HCT116 (cell line): ENCODE results near the gene PTPN20. TPM values are rescaled to one million over a fixed set of nuclear protein-coding genes. Genes with fewer than 3 reads are reported as not detected.

ENCODE experiments used
- ATAC-seq: fragments of 200-7000 bp; cut with Tn5 transposase; 2 replicates; pipeline ENCODE4 v1.9.1; 2020; ENCODE audit warnings: mild to moderate bottlenecking, moderate library complexity
- BruUV-seq: library from RNA; stranded (reverse); fragments of 400-500 nt; replicated peaks from 2 replicates; lab custom pipeline; 2021; lab: Mats Ljungman, UMichigan
- CTCF ChIA-PET: fragments of 300-600 bp; sonication (Branson Sonifier 250); formaldehyde crosslinking; loops from one replicate; lab custom pipeline; 2021; ENCODE audit warnings: antibody characterized with exemption; lab: Charles Lee
- POLR2A ChIA-PET: fragments of 300-600, 350-600 bp; sonication (Branson Sonifier 250); formaldehyde crosslinking; loops from one replicate; lab custom pipeline; 2021; ENCODE audit warnings: antibody characterized with exemption; lab: Charles Lee
- RAD21 ChIA-PET, 2 experiments: fragments of 300-600 bp; sonication (Branson Sonifier 250); formaldehyde crosslinking; loops; one replicate each; lab custom pipeline; 2023; ENCODE audit warnings: low total read pairs in 2 of 2; ENCODE audit not compliant: uncharacterized antibody in 2 of 2, unreplicated experiment in 2 of 2, low non-redundant PET in 1 of 2; lab: Charles Lee
- DNase-seq: peaks from one replicate; pipeline ENCODE4 v3.0.0-alpha.2; 2010; ENCODE audit warnings: low read depth, low spot score
- H2AFZ ChIP-seq: fragments of 200-600 bp; shearing (Covaris generic), sonication (generic); 2 replicates; pipeline ENCODE4 v1.6.1; 2017; ENCODE audit warnings: low read depth, mixed run types, mixed read lengths, antibody characterized with exemption, low read length; ENCODE audit not compliant: poor library complexity, severe bottlenecking
- H3K27ac ChIP-seq: 2 replicates; pipeline ENCODE4 v1.5.1; 2012; ENCODE audit warnings: low read depth, low read length
- H3K27me3 ChIP-seq: fragments of 200-600 bp; sonication (generic); 2 replicates; pipeline ENCODE4 v1.6.1; 2016; ENCODE audit warnings: mixed run types, low read length, mixed read lengths; ENCODE audit not compliant: insufficient read depth
- H3K36me3 ChIP-seq, 2 experiments: fragments of 200-500 bp in 1 of 2; fragments of 200-600 bp in 1 of 2; sonication (Bioruptor generic) in 1 of 2; sonication (generic) in 1 of 2; 2 replicates each; pipeline versions ENCODE4 v1.5.1 to v1.6.1; 2014 to 2016; ENCODE audit warnings: low read length in 2 of 2, inconsistent platforms in 1 of 2, mixed read lengths in 1 of 2, mixed run types in 1 of 2; ENCODE audit not compliant: insufficient read depth in 2 of 2, control insufficient read depth in 1 of 2
- H3K4me1 ChIP-seq, 2 experiments: fragments of 200-600 bp in 1 of 2; sonication (generic) in 1 of 2; 2 replicates each; pipeline versions ENCODE4 v1.5.1 to v1.6.1; 2012 to 2017; ENCODE audit warnings: low read length in 2 of 2, inconsistent platforms in 1 of 2, mild to moderate bottlenecking in 1 of 2, mixed read lengths in 1 of 2, mixed run types in 1 of 2, moderate library complexity in 1 of 2; ENCODE audit not compliant: insufficient read depth in 2 of 2, control insufficient read depth in 1 of 2
- H3K4me2 ChIP-seq: fragments of 200-600 bp; sonication (generic); 2 replicates; pipeline ENCODE4 v1.6.1; 2017; ENCODE audit warnings: mixed run types, low read length, mixed read lengths
- H3K4me3 ChIP-seq, 2 experiments: fragments of 200-600 bp in 1 of 2; sonication (generic) in 1 of 2; replicated peaks in 1 of 2; 2 replicates each; pipeline ENCODE4 v1.5.1; 2011 to 2016; ENCODE audit warnings: low read length in 2 of 2, control low read depth in 1 of 2, low read depth in 1 of 2, mild to moderate bottlenecking in 1 of 2, mixed read lengths in 1 of 2, mixed run types in 1 of 2
- H3K79me2 ChIP-seq: fragments of 200-600 bp; sonication (generic); 2 replicates; pipeline ENCODE4 v1.6.1; 2017; ENCODE audit warnings: mild to moderate bottlenecking, mixed run types, low read length, moderate library complexity, mixed read lengths; ENCODE audit not compliant: insufficient read depth
- H3K9ac ChIP-seq: fragments of 200-600 bp; sonication (generic); 2 replicates; pipeline ENCODE4 v1.6.1; 2016; ENCODE audit warnings: low read length, mixed read lengths
- H3K9me2 ChIP-seq: fragments of 200-600 bp; sonication (generic), shearing (Covaris generic); 2 replicates; pipeline ENCODE4 v1.6.1; 2017; ENCODE audit warnings: mixed run types, mild to moderate bottlenecking, moderate library complexity; ENCODE audit not compliant: insufficient read depth
- H3K9me3 ChIP-seq, 2 experiments: fragments of 200-500 bp in 1 of 2; fragments of 200-600 bp in 1 of 2; sonication (Bioruptor generic) in 1 of 2; sonication (generic) in 1 of 2; 2 replicates each; pipeline ENCODE4 v1.6.1; 2014 to 2017; ENCODE audit warnings: low read length in 2 of 2, mixed read lengths in 2 of 2, inconsistent platforms in 1 of 2, low read depth in 1 of 2, mild to moderate bottlenecking in 1 of 2, mixed run types in 1 of 2, moderate library complexity in 1 of 2; ENCODE audit not compliant: control insufficient read depth in 1 of 2, insufficient read depth in 1 of 2
- H4K20me1 ChIP-seq: fragments of 200-600 bp; sonication (generic), shearing (Covaris generic); 2 replicates; pipeline ENCODE4 v1.6.1; 2017; ENCODE audit warnings: mixed run types, mild to moderate bottlenecking, moderate library complexity; ENCODE audit not compliant: insufficient read depth
- CEBPB ChIP-seq: IDR thresholded peaks from 2 replicates; pipeline ENCODE4 v1.6.1; 2012; ENCODE audit warnings: low read depth
- EGR1 ChIP-seq: IDR thresholded peaks from 2 replicates; pipeline ENCODE4 v1.6.1; 2012; ENCODE audit warnings: low read depth
- FOSL1 ChIP-seq: IDR thresholded peaks from 2 replicates; pipeline ENCODE4 v1.6.1; 2012; ENCODE audit warnings: low read depth
- JUND ChIP-seq: IDR thresholded peaks from 2 replicates; pipeline ENCODE4 v1.6.1; 2012
- POLR2A ChIP-seq: IDR thresholded peaks from 2 replicates; pipeline ENCODE4 v1.7.0; 2011; ENCODE audit warnings: borderline replicate concordance; ENCODE audit not compliant: insufficient read depth, insufficient read length; ENCODE audit errors: extremely low read depth
- RAD21 ChIP-seq: IDR thresholded peaks from 2 replicates; pipeline ENCODE4 v1.6.1; 2012; ENCODE audit warnings: low read depth, mild to moderate bottlenecking
- SIN3A ChIP-seq: IDR thresholded peaks from 2 replicates; pipeline ENCODE4 v1.6.1; 2012; ENCODE audit warnings: low read depth
- TCF7L2 ChIP-seq: IDR thresholded peaks from 2 replicates; pipeline ENCODE4 v1.7.0; 2011; ENCODE audit warnings: borderline replicate concordance, inconsistent platforms; ENCODE audit not compliant: insufficient read depth, insufficient read length; ENCODE audit errors: extremely low read depth
- YY1 ChIP-seq: IDR thresholded peaks from 2 replicates; pipeline ENCODE4 v1.6.1; 2011; ENCODE audit warnings: low read length, low read depth, moderate library complexity, mild to moderate bottlenecking; ENCODE audit not compliant: insufficient replicate concordance; ENCODE audit errors: extremely low read depth
- ZNF274 ChIP-seq: fragments of 200-500 bp; sonication (Bioruptor generic); IDR thresholded peaks from 2 replicates; pipeline ENCODE4 v1.6.1; 2014; ENCODE audit warnings: mild to moderate bottlenecking, low read depth, low read length, inconsistent platforms
- intact Hi-C: fragments of 100-400 bp; cut with micrococcal nuclease; formaldehyde crosslinking; loops from 2 replicates; pipeline ENCODE4 v1.10.0; 2022
- total RNA-seq: library from RNA; stranded (reverse); gene quantifications from one replicate; pipeline ENCODE4 v1.2.1, GENCODE V29; 2021; ENCODE audit not compliant: unreplicated experiment
- TF ChIP-seq, protein P1 (sequence below): IDR thresholded peaks from 2 replicates; pipeline ENCODE4 v1.6.1; 2011; ENCODE audit warnings: mild to moderate bottlenecking, low read length, moderate library complexity; ENCODE audit not compliant: insufficient replicate concordance; ENCODE audit errors: extremely low read depth
- TF ChIP-seq, protein P2 (sequence below), 3 experiments: fragments of 200-600 bp in 1 of 3; sonication (generic) in 1 of 3; IDR thresholded peaks in 2 of 3; conservative IDR thresholded peaks in 1 of 3; 2 replicates each; pipeline ENCODE4 v1.5.1; 2012 to 2017; ENCODE audit warnings: low read depth in 2 of 3, low read length in 2 of 3, antibody characterized with exemption in 1 of 3, borderline replicate concordance in 1 of 3, control low read depth in 1 of 3, mild to moderate bottlenecking in 1 of 3, mixed read lengths in 1 of 3, mixed run types in 1 of 3, moderate library complexity in 1 of 3; ENCODE audit not compliant: insufficient read depth in 1 of 3
- TF ChIP-seq, protein P3 (sequence below): IDR thresholded peaks from 2 replicates; pipeline ENCODE4 v1.6.1; 2012; ENCODE audit warnings: low read depth
- TF ChIP-seq, protein P4 (sequence below): IDR thresholded peaks from 2 replicates; pipeline ENCODE4 v1.6.1; 2012

Gene PTPN20
- total RNA-seq, 1 experiment from 2014 or later: not detected

DNA sequence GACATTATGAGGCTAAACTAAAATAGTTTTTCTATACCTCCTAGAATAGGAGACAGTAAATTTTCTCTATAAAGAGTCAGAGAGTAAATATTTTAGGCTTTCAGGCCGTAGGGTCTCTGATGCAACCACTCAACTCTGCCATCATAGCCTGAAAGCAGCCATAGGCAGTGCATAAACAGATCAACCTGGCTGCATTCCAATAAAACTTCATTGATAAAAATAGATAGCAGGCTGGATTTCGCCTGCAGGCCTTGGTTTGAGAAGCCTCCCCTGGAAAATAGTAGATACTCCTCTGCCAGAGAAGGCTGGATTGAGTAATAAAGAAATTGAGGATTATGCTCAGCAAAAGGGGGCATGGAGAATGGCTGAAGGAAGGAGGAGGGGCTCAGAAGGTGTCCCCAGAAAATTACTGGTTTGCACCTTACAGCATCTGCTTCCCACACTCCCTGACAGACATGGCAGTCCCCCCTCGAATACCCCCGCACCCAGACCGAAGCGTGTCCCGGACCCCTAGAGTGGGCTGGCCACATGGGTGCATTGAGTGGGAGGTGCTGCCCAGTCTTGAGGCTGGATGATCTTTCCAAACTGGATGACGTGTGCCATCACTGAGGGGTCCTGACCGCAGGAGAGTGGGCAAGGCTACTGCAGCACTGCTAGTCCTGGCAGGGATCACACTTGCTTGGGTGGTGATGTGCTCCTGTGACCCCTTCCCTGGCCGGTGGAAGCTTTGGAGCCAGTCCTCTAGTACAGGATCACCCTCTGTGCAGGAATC, 126.6 kb downstream of the PTPN20 start:
- Histone ChIP-seq H3K4me3 (no peak overlapping the region), H3K27ac (no peak overlapping the region), H4K20me1 (no peaks in the 10 kb centered on the region), H3K4me2 (no peak overlapping the region), H3K36me3 (no peaks in the 10 kb centered on the region), H3K4me1 (no peaks in the 10 kb centered on the region), H3K9me2 (no peaks in the 10 kb centered on the region), H3K79me2 (no peaks in the 10 kb centered on the region), H2AFZ (no peak overlapping the region), H3K9ac (no peak overlapping the region), H3K27me3 (no peaks in the 10 kb centered on the region; the same call in 1 of the 2 replicates), H3K9me3 (no peaks in the 10 kb centered on the region)
- RAD21 ChIA-PET: no interaction called here
- intact Hi-C loops: no loop called here
- ATAC-seq: no peak
- no peak for DNase-seq
- BruUV-seq: no TSS peak
- TF ChIP-seq, protein P1, sequence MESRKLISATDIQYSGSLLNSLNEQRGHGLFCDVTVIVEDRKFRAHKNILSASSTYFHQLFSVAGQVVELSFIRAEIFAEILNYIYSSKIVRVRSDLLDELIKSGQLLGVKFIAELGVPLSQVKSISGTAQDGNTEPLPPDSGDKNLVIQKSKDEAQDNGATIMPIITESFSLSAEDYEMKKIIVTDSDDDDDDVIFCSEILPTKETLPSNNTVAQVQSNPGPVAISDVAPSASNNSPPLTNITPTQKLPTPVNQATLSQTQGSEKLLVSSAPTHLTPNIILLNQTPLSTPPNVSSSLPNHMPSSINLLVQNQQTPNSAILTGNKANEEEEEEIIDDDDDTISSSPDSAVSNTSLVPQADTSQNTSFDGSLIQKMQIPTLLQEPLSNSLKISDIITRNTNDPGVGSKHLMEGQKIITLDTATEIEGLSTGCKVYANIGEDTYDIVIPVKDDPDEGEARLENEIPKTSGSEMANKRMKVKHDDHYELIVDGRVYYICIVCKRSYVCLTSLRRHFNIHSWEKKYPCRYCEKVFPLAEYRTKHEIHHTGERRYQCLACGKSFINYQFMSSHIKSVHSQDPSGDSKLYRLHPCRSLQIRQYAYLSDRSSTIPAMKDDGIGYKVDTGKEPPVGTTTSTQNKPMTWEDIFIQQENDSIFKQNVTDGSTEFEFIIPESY: no peak
- TF ChIP-seq RAD21 (no peak), ZNF274 (no peak), SIN3A (no peak), YY1 (no peak), FOSL1 (no peak), TCF7L2 (no peak), EGR1 (no peak), CEBPB (no peak), JUND (no peak), POLR2A (no peak)
- TF ChIP-seq, protein P2, sequence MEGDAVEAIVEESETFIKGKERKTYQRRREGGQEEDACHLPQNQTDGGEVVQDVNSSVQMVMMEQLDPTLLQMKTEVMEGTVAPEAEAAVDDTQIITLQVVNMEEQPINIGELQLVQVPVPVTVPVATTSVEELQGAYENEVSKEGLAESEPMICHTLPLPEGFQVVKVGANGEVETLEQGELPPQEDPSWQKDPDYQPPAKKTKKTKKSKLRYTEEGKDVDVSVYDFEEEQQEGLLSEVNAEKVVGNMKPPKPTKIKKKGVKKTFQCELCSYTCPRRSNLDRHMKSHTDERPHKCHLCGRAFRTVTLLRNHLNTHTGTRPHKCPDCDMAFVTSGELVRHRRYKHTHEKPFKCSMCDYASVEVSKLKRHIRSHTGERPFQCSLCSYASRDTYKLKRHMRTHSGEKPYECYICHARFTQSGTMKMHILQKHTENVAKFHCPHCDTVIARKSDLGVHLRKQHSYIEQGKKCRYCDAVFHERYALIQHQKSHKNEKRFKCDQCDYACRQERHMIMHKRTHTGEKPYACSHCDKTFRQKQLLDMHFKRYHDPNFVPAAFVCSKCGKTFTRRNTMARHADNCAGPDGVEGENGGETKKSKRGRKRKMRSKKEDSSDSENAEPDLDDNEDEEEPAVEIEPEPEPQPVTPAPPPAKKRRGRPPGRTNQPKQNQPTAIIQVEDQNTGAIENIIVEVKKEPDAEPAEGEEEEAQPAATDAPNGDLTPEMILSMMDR (IDR thresholded peaks at IDR 0.05 in 2 of 3, conservative IDR thresholded peaks at IDR 0.05 in 1 of 3; ENCODE audit: borderline replicate concordance in 1 of 3, insufficient read depth in 1 of 3, low read depth in 2 of 3, low read length in 2 of 3): no peak
- TF ChIP-seq, protein P3, sequence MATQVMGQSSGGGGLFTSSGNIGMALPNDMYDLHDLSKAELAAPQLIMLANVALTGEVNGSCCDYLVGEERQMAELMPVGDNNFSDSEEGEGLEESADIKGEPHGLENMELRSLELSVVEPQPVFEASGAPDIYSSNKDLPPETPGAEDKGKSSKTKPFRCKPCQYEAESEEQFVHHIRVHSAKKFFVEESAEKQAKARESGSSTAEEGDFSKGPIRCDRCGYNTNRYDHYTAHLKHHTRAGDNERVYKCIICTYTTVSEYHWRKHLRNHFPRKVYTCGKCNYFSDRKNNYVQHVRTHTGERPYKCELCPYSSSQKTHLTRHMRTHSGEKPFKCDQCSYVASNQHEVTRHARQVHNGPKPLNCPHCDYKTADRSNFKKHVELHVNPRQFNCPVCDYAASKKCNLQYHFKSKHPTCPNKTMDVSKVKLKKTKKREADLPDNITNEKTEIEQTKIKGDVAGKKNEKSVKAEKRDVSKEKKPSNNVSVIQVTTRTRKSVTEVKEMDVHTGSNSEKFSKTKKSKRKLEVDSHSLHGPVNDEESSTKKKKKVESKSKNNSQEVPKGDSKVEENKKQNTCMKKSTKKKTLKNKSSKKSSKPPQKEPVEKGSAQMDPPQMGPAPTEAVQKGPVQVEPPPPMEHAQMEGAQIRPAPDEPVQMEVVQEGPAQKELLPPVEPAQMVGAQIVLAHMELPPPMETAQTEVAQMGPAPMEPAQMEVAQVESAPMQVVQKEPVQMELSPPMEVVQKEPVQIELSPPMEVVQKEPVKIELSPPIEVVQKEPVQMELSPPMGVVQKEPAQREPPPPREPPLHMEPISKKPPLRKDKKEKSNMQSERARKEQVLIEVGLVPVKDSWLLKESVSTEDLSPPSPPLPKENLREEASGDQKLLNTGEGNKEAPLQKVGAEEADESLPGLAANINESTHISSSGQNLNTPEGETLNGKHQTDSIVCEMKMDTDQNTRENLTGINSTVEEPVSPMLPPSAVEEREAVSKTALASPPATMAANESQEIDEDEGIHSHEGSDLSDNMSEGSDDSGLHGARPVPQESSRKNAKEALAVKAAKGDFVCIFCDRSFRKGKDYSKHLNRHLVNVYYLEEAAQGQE: no peak
- TF ChIP-seq, protein P4, sequence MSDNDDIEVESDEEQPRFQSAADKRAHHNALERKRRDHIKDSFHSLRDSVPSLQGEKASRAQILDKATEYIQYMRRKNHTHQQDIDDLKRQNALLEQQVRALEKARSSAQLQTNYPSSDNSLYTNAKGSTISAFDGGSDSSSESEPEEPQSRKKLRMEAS: no peak
- POLR2A ChIA-PET: no interaction called here
- CTCF ChIA-PET: no interaction called here
